Neural progenitor cell (in vitro differentiated cells): ENCODE measurements around the gene PITPNM3. TPM values are rescaled to one million over a fixed set of nuclear protein-coding genes. Genes with fewer than 3 reads are reported as not detected.

Experiments
- DNase-seq: peaks from one replicate; pipeline ENCODE4 v3.0.0-alpha.2; 2016; ENCODE audit warnings: low spot score
- H2AFZ ChIP-seq: fragments of 200-600 bp; sonication (generic); replicated peaks from 2 replicates; pipeline ENCODE4 v1.6.1; 2016; ENCODE audit warnings: antibody characterized with exemption
- H3F3A ChIP-seq: fragments of 200-600 bp; sonication (generic); 2 replicates; pipeline ENCODE4 v1.6.1; 2016; ENCODE audit warnings: antibody characterized with exemption, low read depth
- H3K27ac ChIP-seq: fragments of 200-600 bp; sonication (generic); 2 replicates; pipeline ENCODE4 v1.5.1; 2016; ENCODE audit warnings: mild to moderate bottlenecking
- H3K27me3 ChIP-seq: fragments of 200-600 bp; sonication (generic); 2 replicates; pipeline ENCODE4 v1.6.1; 2016; ENCODE audit warnings: mild to moderate bottlenecking, moderate library complexity
- H3K36me3 ChIP-seq: fragments of 200-600 bp; sonication (generic); 2 replicates; pipeline ENCODE4 v1.5.1; 2016
- H3K4me1 ChIP-seq: fragments of 200-600 bp; sonication (generic); 2 replicates; pipeline ENCODE4 v1.6.1; 2016; ENCODE audit warnings: mixed run types
- H3K4me2 ChIP-seq: fragments of 200-600 bp; sonication (generic); 2 replicates; pipeline ENCODE4 v1.6.1; 2016
- H3K4me3 ChIP-seq: fragments of 200-600 bp; sonication (generic); 2 replicates; pipeline ENCODE4 v1.5.1; 2016
- H3K79me2 ChIP-seq: fragments of 200-600 bp; sonication (generic); 2 replicates; pipeline ENCODE4 v1.6.1; 2016; ENCODE audit warnings: low read depth
- H3K9ac ChIP-seq: fragments of 200-600 bp; sonication (generic); 2 replicates; pipeline ENCODE4 v1.6.1; 2016
- H3K9me3 ChIP-seq: fragments of 200-600 bp; sonication (generic); 2 replicates; pipeline ENCODE4 v1.5.1; 2016; ENCODE audit warnings: low read depth
- H4K20me1 ChIP-seq: fragments of 200-600 bp; sonication (generic); 2 replicates; pipeline ENCODE4 v1.6.1; 2016; ENCODE audit warnings: low read depth
- H3K27ac Mint-ChIP-seq: 3 replicates; pipeline ENCODE4 v1.8.0; 2021; ENCODE audit warnings: mixed read lengths
- H3K27me3 Mint-ChIP-seq: 2 replicates; pipeline ENCODE4 v1.8.0; 2022; ENCODE audit warnings: low read depth, mild to moderate bottlenecking, inconsistent platforms, moderate library complexity, mixed read lengths; ENCODE audit not compliant: insufficient read depth
- H3K36me3 Mint-ChIP-seq: 3 replicates; pipeline ENCODE4 v1.8.0; 2021; ENCODE audit warnings: mixed read lengths
- H3K4me1 Mint-ChIP-seq: 3 replicates; pipeline ENCODE4 v1.8.0; 2021; ENCODE audit warnings: mixed read lengths
- H3K4me3 Mint-ChIP-seq: 3 replicates; pipeline ENCODE4 v1.8.0; 2021; ENCODE audit warnings: mild to moderate bottlenecking, moderate library complexity, mixed read lengths
- H3K9me3 Mint-ChIP-seq: 3 replicates; pipeline ENCODE4 v1.8.0; 2020; ENCODE audit warnings: mixed read lengths
- CTCF ChIP-seq: fragments of 200-600 bp; sonication (generic); IDR thresholded peaks from 2 replicates; pipeline ENCODE4 v1.5.1; 2017; ENCODE audit warnings: antibody characterized with exemption, mild to moderate bottlenecking
- EZH2 ChIP-seq: fragments of 200-600 bp; sonication (generic); IDR thresholded peaks from 2 replicates; pipeline ENCODE4 v1.6.1; 2017; ENCODE audit warnings: antibody characterized with exemption, mild to moderate bottlenecking, moderate library complexity
- EZH2phosphoT487 ChIP-seq: fragments of 200-600 bp; sonication (generic); IDR thresholded peaks from 2 replicates; pipeline ENCODE4 v1.6.1; 2017; ENCODE audit warnings: antibody characterized with exemption
- total RNA-seq: library from RNA; depleted of rRNA; stranded (reverse); fragments of >200 nt; gene quantifications from 2 replicates; pipeline ENCODE4 v1.2.3, GENCODE V29; 2015; ENCODE audit warnings: low replicate concordance

The PITPNM3 gene
- total RNA-seq, 1 donor from 2014 or later: 2.8 TPM

- Histone ChIP-seq H3K9me3 (no peaks in the 10 kb centered on the region), H3F3A (no peaks in the 10 kb centered on the region), H3K27ac (no peak overlapping the region), H4K20me1 (no peaks in the 10 kb centered on the region), H3K9ac (no peak overlapping the region), H3K27me3 (no peaks in the 10 kb centered on the region), H3K36me3 (no peaks in the 10 kb centered on the region), H3K79me2 (no peaks in the 10 kb centered on the region), H2AFZ (no peak overlapping the region), H3K4me2 (no peak overlapping the region), H3K4me3 (no peak overlapping the region), H3K4me1 (peaks cover 11% of the 10 kb centered on the region)
- Mint-ChIP-seq H3K9me3 (peaks cover 5% of the 10 kb centered on the region), H3K27me3 (peaks cover 16% of the 10 kb centered on the region), H3K36me3 (no peaks in the 10 kb centered on the region), H3K4me3 (no peak overlapping the region), H3K27ac (no peak overlapping the region), H3K4me1 (peaks cover 4% of the 10 kb centered on the region)
- TF ChIP-seq CTCF (no peak), EZH2phosphoT487 (no peak), EZH2 (no peak)
- no peak for DNase-seq
Observed at GRCh38 chr17:6543079-6544010, 13.0 kb downstream of the PITPNM3 start.

- H3K36me3 ChIP-seq: no peaks in the 10 kb centered on the region
- peaks cover 16% of the 10 kb centered on the region for H3K27me3 Mint-ChIP-seq
Observed at GRCh38 chr17:6542577-6542976, 13.8 kb downstream of the PITPNM3 start.

GRCh38 chr17:6541886-6542285 is 14.5 kb downstream of the PITPNM3 start:
- Histone ChIP-seq H4K20me1 (no peaks in the 10 kb centered on the region), H3K36me3 (no peaks in the 10 kb centered on the region), H3K4me2 (no peak overlapping the region), H3K4me1 (peaks cover 5% of the 10 kb centered on the region), H3K4me3 (no peak overlapping the region), H3K27ac (no peak overlapping the region), H3K27me3 (no peaks in the 10 kb centered on the region), H2AFZ (no peak overlapping the region), H3K9ac (no peak overlapping the region), H3F3A (no peaks in the 10 kb centered on the region), H3K79me2 (no peaks in the 10 kb centered on the region), H3K9me3 (no peaks in the 10 kb centered on the region)
- Mint-ChIP-seq H3K9me3 (peaks cover 5% of the 10 kb centered on the region), H3K4me1 (peaks cover under 1% of the 10 kb centered on the region), H3K4me3 (no peak overlapping the region), H3K27ac (no peak overlapping the region), H3K27me3 (peaks cover 13% of the 10 kb centered on the region), H3K36me3 (no peaks in the 10 kb centered on the region)
- TF ChIP-seq EZH2phosphoT487 (no peak), CTCF (no peak), EZH2 (no peak)
- DNase-seq: no peak

More at GRCh38 chr17:6542577-6542976, 13.8 kb downstream of the PITPNM3 start:
- peaks cover 5% of the 10 kb centered on the region for H3K9me3 Mint-ChIP-seq
- H3K4me2 ChIP-seq: no peak overlapping the region
- no peaks in the 10 kb centered on the region for H3F3A ChIP-seq
- no peaks in the 10 kb centered on the region for H3K9me3 ChIP-seq
- H3K4me3 Mint-ChIP-seq: no peak overlapping the region
- no peak overlapping the region for H3K9ac ChIP-seq
- no peak for DNase-seq
- H3K27me3 ChIP-seq: no peaks in the 10 kb centered on the region
- H3K4me1 ChIP-seq: peaks cover 11% of the 10 kb centered on the region
- H3K4me1 Mint-ChIP-seq: peaks cover 2% of the 10 kb centered on the region
- H2AFZ ChIP-seq: no peak overlapping the region
- no peak overlapping the region for H3K27ac ChIP-seq
- no peak overlapping the region for H3K4me3 ChIP-seq
- H4K20me1 ChIP-seq: no peaks in the 10 kb centered on the region
- H3K36me3 Mint-ChIP-seq: no peaks in the 10 kb centered on the region
- no peaks in the 10 kb centered on the region for H3K79me2 ChIP-seq
- no peak for TF ChIP-seq CTCF
- no peak for TF ChIP-seq EZH2phosphoT487
- no peak for TF ChIP-seq EZH2
- no peak overlapping the region for H3K27ac Mint-ChIP-seq
